K562 (cell line): Measurements from ENCODE around the gene OPCML. TPM values are rescaled to one million over a fixed set of nuclear protein-coding genes. Genes with fewer than 3 reads are reported as not detected.

Experiments
- ATAC-seq: fragments of 200-7000 bp; cut with Tn5 transposase; 3 replicates; pipeline ENCODE4 v1.9.1; 2020; ENCODE audit warnings: moderate library complexity
- BruUV-seq: library from RNA; stranded (reverse); fragments of 400-500 nt; replicated peaks from 2 replicates; lab custom pipeline; 2021; lab: Mats Ljungman, UMichigan
- CTCF ChIA-PET: fragments of 300-600 bp; formaldehyde crosslinking; extraction: SDS; loops from one replicate; lab custom pipeline; 2021; ENCODE audit warnings: low intra/inter-chr PET ratio; lab: Yijun Ruan, JAX
- POLR2A ChIA-PET: fragments of 300-600, 350-650 bp; sonication (Branson Sonifier 250); formaldehyde crosslinking; extraction: SDS; loops from one replicate; lab custom pipeline; 2021; ENCODE audit warnings: antibody characterized with exemption, inconsistent platforms; lab: Yijun Ruan, JAX
- DNase-seq, 4 experiments: peaks; one replicate each; pipeline versions ENCODE4 v3.0.0 to v3.0.0-alpha.2; 2011 to 2018; ENCODE audit warnings: low spot score in 3 of 4, mixed read lengths in 3 of 4; ENCODE audit errors: extremely low read depth in 1 of 4
- FAIRE-seq: peaks from 2 replicates; lab custom pipeline; 2011; peaks lifted over from hg19 to GRCh38; lab: Jason Lieb, UNC
- H2AFZ ChIP-seq: 2 replicates; pipeline ENCODE4 v1.6.0; 2011; ENCODE audit warnings: low read depth, low read length, control low read depth, inconsistent platforms
- H3K27ac ChIP-seq: fragments of 200-600 bp; 3 replicates; pipeline ENCODE4 v1.8.0; 2011; ENCODE audit warnings: low read depth, mild to moderate bottlenecking, control low read depth, inconsistent platforms, low read length, moderate library complexity, mixed read lengths; ENCODE audit errors: extremely low read depth
- H3K27me3 ChIP-seq, 2 experiments: fragments of 300-600 bp in 1 of 2; 2 replicates in 1 of 2; 3 replicates in 1 of 2; pipeline versions ENCODE4 v1.6.0 to v1.8.0; 2011; ENCODE audit warnings: inconsistent platforms in 2 of 2, low read length in 2 of 2, mild to moderate bottlenecking in 1 of 2, mixed read lengths in 1 of 2, moderate library complexity in 1 of 2; ENCODE audit not compliant: control insufficient read depth in 2 of 2, insufficient read depth in 2 of 2
- H3K36me3 ChIP-seq: fragments of 300-600 bp; 3 replicates; pipeline ENCODE4 v1.8.0; 2011; ENCODE audit warnings: mild to moderate bottlenecking, low read length, inconsistent platforms; ENCODE audit not compliant: control insufficient read depth, insufficient read depth
- H3K4me1 ChIP-seq, 2 experiments: fragments of 200-600 bp in 1 of 2; replicated peaks in 1 of 2; 2 replicates in 1 of 2; 3 replicates in 1 of 2; pipeline versions ENCODE4 v1.5.1 to v1.8.0; 2011; ENCODE audit warnings: inconsistent platforms in 2 of 2, low read length in 2 of 2, mild to moderate bottlenecking in 1 of 2, mixed read lengths in 1 of 2, moderate library complexity in 1 of 2; ENCODE audit not compliant: control insufficient read depth in 2 of 2, insufficient read depth in 2 of 2
- H3K4me2 ChIP-seq: 2 replicates; pipeline ENCODE4 v1.6.1; 2011; ENCODE audit warnings: low read length, control low read depth, inconsistent platforms, mixed read lengths; ENCODE audit not compliant: insufficient read depth
- H3K4me3 ChIP-seq: fragments of 200-600 bp; sonication (generic), shearing (Covaris generic); 2 replicates; pipeline ENCODE4 v1.5.1; 2016; ENCODE audit warnings: control low read depth, inconsistent platforms
- H3K79me2 ChIP-seq: fragments of 200-600 bp; 3 replicates; pipeline ENCODE4 v1.8.0; 2011; ENCODE audit warnings: low read length, inconsistent platforms; ENCODE audit not compliant: control insufficient read depth, insufficient read depth
- H3K9ac ChIP-seq, 2 experiments: 2 replicates each; pipeline versions ENCODE4 v1.6.0 to v1.6.1; 2011; ENCODE audit warnings: low read depth in 2 of 2, low read length in 2 of 2, control low read depth in 1 of 2, inconsistent platforms in 1 of 2, mild to moderate bottlenecking in 1 of 2, mixed read lengths in 1 of 2; ENCODE audit not compliant: insufficient read depth in 1 of 2
- H3K9me1 ChIP-seq: one replicate; pipeline ENCODE4 v1.6.0; 2011; ENCODE audit warnings: inconsistent platforms, mild to moderate bottlenecking, low read length, moderate library complexity; ENCODE audit not compliant: control insufficient read depth, insufficient read depth
- H3K9me3 ChIP-seq: replicated peaks from 2 replicates; pipeline ENCODE4 v1.5.1; 2011; ENCODE audit warnings: low read depth, low read length, inconsistent platforms; ENCODE audit not compliant: control insufficient read depth, insufficient read depth
- H4K20me1 ChIP-seq: replicated peaks from 2 replicates; pipeline ENCODE4 v1.6.1; 2011; ENCODE audit warnings: low read length, inconsistent platforms, mixed read lengths; ENCODE audit not compliant: control insufficient read depth, insufficient read depth
- CUX1 ChIP-seq: fragments of 200-800 bp; sonication (Bioruptor generic); IDR thresholded peaks from 2 replicates; pipeline ENCODE4 v1.6.1; 2016; ENCODE audit warnings: missing genetic modification characterization, missing compliant biosample characterization
- IRF1 ChIP-seq: sonication (generic); formaldehyde crosslinking; IDR thresholded peaks from 2 replicates; pipeline ENCODE4 v1.8.0; 2022; ENCODE audit warnings: missing genetic modification reagents, mild to moderate bottlenecking, borderline replicate concordance
- RBM25 ChIP-seq: fragments of 200-400 bp; formaldehyde crosslinking; IDR thresholded peaks from 2 replicates; pipeline ENCODE4 v1.6.1; 2018; ENCODE audit warnings: low read length, low read depth, moderate library complexity; ENCODE audit not compliant: severe bottlenecking
- TAF15 ChIP-seq: fragments of 200-400 bp; formaldehyde crosslinking; IDR thresholded peaks from 2 replicates; pipeline ENCODE4 v1.6.1; 2017; ENCODE audit warnings: mild to moderate bottlenecking, low read depth, low read length, moderate library complexity
- ZBED1 ChIP-seq: IDR thresholded peaks from 2 replicates; pipeline ENCODE4 v1.6.1; 2014
- ZKSCAN3 ChIP-seq: fragments of 250-450 bp; sonication (Bioruptor Pico); IDR thresholded peaks from 2 replicates; pipeline ENCODE4 v1.4.0; 2020
- WGBS: fragments of 100-300 bp; shearing (Covaris generic); methylation state at CpG from one replicate; pipeline ENCODE4 v1.1.6; 2016; ENCODE audit warnings: low coverage, mixed read lengths; ENCODE audit not compliant: insufficient coverage; ENCODE audit errors: missing lambda C conversion rate; 5-methylcytosine and 5-hydroxymethylcytosine counted together
- in situ Hi-C: fragments of 300-500 bp; cut with MboI; formaldehyde crosslinking; loops from 4 replicates; pipeline ENCODE4 v1.15.0; 2018; ENCODE audit warnings: inconsistent platforms, mixed read lengths
- intact Hi-C: fragments of 100-400 bp; cut with micrococcal nuclease; formaldehyde crosslinking; loops from 2 replicates; pipeline ENCODE4 v1.14.2; 2022
- polyA plus RNA-seq, 8 experiments: library from polyadenylated mRNA; depleted of rRNA in 4 of 8; stranded (reverse) in 5 of 8; unstranded in 3 of 8; fragments of >200 nt; fragmentation: Nextera tagmentation in 2 of 8; fragmentation: Illumina TruSeq in 1 of 8; extraction: Ambion mirVana in 2 of 8; extraction: Trizol in 1 of 8; gene quantifications; 2 replicates each; pipeline versions ENCODE4 v1.2.1 to v1.2.3, GENCODE V29; 2011 to 2014; ENCODE audit warnings: inconsistent platforms in 1 of 8, missing spikeins in 1 of 8
- total RNA-seq, 7 experiments: library from RNA; depleted of rRNA in 6 of 7; stranded (reverse); fragments of >200 nt in 6 of 7; fragmentation: Illumina TruSeq in 2 of 7; extraction: Trizol in 2 of 7; gene quantifications; 2 replicates each; pipeline versions ENCODE4 v1.2.1 to v1.2.3, GENCODE V29; 2011 to 2021; ENCODE audit warnings: low replicate concordance in 1 of 7
- TF ChIP-seq, protein P1 (sequence below): sonication (generic); formaldehyde crosslinking; IDR thresholded peaks from 2 replicates; pipeline ENCODE4 v1.8.1; 2023; ENCODE audit warnings: mild to moderate bottlenecking, missing genetic modification reagents
- TF ChIP-seq, protein P2 (sequence below): sonication (generic); formaldehyde crosslinking; IDR thresholded peaks from 2 replicates; pipeline ENCODE4 v1.8.1; 2023; ENCODE audit warnings: mild to moderate bottlenecking, missing genetic modification reagents

The OPCML gene
- total and polyA plus RNA-seq, 9 of the 15 experiments (the other 6 are each of a cell fraction or from before 2014, with no cell fraction given), result not detected

DNA sequence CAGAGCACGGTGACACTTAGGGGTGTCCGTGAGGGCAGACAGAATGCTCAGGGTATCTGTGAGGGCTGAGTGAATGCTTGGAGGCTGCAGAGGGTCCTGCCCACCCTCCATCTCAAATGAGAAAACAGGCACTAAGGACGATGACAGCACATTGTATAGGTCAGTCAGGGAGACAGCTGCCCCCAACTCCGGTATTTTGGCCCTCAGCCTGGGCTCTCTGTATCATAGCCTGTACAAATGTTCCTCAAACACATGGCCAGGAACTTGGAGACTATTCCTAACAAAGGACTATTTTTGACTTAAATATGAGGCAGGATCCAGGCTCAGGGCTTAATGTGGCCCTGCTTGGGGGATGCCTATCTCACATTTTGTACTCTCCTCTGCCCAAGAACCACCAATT is 145.4 kb downstream of the OPCML start (continued):
- TF ChIP-seq IRF1 (CRISPR knock-in tag) (no peak), ZKSCAN3 (no peak), CUX1 (CRISPR knock-in tag) (no peak), TAF15 (no peak), ZBED1 (no peak), RBM25 (no peak)

DNA sequence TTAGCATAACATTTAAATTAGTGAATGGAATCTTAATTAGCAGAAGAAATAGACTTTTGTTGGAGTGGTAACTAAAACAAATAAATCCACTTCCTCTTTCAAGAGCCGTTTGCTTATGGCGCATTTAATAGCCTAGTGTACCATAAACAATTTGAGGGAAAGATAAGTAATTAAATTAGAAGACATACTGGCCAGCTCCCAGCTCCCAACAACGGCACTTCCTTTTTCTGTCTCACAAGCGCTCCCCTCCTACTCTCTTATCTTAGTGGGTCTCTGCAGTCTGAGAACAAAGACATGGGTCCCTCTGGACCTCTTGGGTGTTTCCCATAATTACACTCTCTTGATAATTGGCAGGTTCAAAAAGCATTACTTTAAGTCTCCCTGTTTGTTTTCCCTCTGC is 146.0 kb downstream of the OPCML start:
- CTCF ChIA-PET, result no interaction called here
- in situ Hi-C loops, result no loop called here
- no peak overlapping the region for H3K4me3 ChIP-seq
- TF ChIP-seq, protein P1, sequence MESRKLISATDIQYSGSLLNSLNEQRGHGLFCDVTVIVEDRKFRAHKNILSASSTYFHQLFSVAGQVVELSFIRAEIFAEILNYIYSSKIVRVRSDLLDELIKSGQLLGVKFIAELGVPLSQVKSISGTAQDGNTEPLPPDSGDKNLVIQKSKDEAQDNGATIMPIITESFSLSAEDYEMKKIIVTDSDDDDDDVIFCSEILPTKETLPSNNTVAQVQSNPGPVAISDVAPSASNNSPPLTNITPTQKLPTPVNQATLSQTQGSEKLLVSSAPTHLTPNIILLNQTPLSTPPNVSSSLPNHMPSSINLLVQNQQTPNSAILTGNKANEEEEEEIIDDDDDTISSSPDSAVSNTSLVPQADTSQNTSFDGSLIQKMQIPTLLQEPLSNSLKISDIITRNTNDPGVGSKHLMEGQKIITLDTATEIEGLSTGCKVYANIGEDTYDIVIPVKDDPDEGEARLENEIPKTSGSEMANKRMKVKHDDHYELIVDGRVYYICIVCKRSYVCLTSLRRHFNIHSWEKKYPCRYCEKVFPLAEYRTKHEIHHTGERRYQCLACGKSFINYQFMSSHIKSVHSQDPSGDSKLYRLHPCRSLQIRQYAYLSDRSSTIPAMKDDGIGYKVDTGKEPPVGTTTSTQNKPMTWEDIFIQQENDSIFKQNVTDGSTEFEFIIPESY, result no peak
- TF ChIP-seq, protein P2, sequence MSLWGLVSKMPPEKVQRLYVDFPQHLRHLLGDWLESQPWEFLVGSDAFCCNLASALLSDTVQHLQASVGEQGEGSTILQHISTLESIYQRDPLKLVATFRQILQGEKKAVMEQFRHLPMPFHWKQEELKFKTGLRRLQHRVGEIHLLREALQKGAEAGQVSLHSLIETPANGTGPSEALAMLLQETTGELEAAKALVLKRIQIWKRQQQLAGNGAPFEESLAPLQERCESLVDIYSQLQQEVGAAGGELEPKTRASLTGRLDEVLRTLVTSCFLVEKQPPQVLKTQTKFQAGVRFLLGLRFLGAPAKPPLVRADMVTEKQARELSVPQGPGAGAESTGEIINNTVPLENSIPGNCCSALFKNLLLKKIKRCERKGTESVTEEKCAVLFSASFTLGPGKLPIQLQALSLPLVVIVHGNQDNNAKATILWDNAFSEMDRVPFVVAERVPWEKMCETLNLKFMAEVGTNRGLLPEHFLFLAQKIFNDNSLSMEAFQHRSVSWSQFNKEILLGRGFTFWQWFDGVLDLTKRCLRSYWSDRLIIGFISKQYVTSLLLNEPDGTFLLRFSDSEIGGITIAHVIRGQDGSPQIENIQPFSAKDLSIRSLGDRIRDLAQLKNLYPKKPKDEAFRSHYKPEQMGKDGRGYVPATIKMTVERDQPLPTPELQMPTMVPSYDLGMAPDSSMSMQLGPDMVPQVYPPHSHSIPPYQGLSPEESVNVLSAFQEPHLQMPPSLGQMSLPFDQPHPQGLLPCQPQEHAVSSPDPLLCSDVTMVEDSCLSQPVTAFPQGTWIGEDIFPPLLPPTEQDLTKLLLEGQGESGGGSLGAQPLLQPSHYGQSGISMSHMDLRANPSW (CRISPR knock-in tag), result no peak

More for the DNA sequence above, 146.0 kb downstream of the OPCML start:
- intact Hi-C loops, result no loop called here
- no peak overlapping the region for H3K4me2 ChIP-seq
- no peaks in the 10 kb centered on the region for H3K36me3 ChIP-seq
- H2AFZ ChIP-seq, result no peak overlapping the region
- H3K79me2 ChIP-seq, result no peaks in the 10 kb centered on the region
- no peak overlapping the region for H3K27ac ChIP-seq
- no peaks in the 10 kb centered on the region for H4K20me1 ChIP-seq
- FAIRE-seq (no peak), DNase-seq (no peak), ATAC-seq (no peak)
- no peaks in the 10 kb centered on the region for H3K9me1 ChIP-seq
- no TSS peak for BruUV-seq
- no peak overlapping the region for H3K9ac ChIP-seq
- no peaks in the 10 kb centered on the region for H3K9me3 ChIP-seq
- POLR2A ChIA-PET, result no interaction called here
- no peaks in the 10 kb centered on the region for H3K27me3 ChIP-seq
- WGBS, result 0% methylated on average over 4 of the region's 4 CpGs
- H3K4me1 ChIP-seq, result no peaks in the 10 kb centered on the region
